Transverse colon (tissue), 4 donors: Measurements from ENCODE around the gene ACP7. TPM values are rescaled to one million over a fixed set of nuclear protein-coding genes. Genes with fewer than 3 reads are reported as not detected.

ENCODE experiments used
- DNase-seq: peaks from one replicate; pipeline ENCODE4 v3.0.0-alpha.2; 2019
- H3K27ac ChIP-seq, 4 donors: fragments of 200-600 bp; sonication (generic); 2 replicates each; pipeline ENCODE4 v1.5.1; 2016 to 2018; ENCODE audit warnings: inconsistent platforms in 4 of 4
- H3K27me3 ChIP-seq: fragments of 200-600 bp; sonication (generic); 2 replicates; pipeline ENCODE4 v1.5.1; 2017; ENCODE audit warnings: inconsistent platforms
- H3K36me3 ChIP-seq, 4 donors: fragments of 200-600 bp; sonication (generic); 2 replicates each; pipeline ENCODE4 v1.5.1; 2017 to 2019; ENCODE audit warnings: inconsistent platforms in 4 of 4
- H3K4me1 ChIP-seq, 4 donors: fragments of 200-600 bp; sonication (generic); 2 replicates each; pipeline ENCODE4 v1.5.1; 2017 to 2020; ENCODE audit warnings: inconsistent platforms in 4 of 4
- H3K4me3 ChIP-seq, 4 donors: fragments of 200-600 bp; sonication (generic); 1 replicate in 1 of 4; 2 replicates in 3 of 4; pipeline versions ENCODE4 v1.5.1 to v1.6.1; 2017 to 2019; ENCODE audit warnings: inconsistent platforms in 4 of 4
- H3K9me3 ChIP-seq, 2 donors: fragments of 200-600 bp; sonication (generic); 2 replicates each; pipeline ENCODE4 v1.5.1; 2017 to 2019; ENCODE audit warnings: inconsistent platforms in 2 of 2
- CTCF ChIP-seq, 5 experiments: fragments of 200-600 bp in 3 of 5; fragments of 450-650 bp in 2 of 5; sonication (generic) in 3 of 5; IDR thresholded peaks; 1 replicate in 2 of 5; 2 replicates in 3 of 5; pipeline ENCODE4 v1.5.1; 2016 to 2017; ENCODE audit warnings: antibody characterized with exemption in 5 of 5, inconsistent platforms in 3 of 5, mild to moderate bottlenecking in 2 of 5, moderate library complexity in 1 of 5
- EP300 ChIP-seq: sonication (generic); formaldehyde crosslinking; IDR thresholded peaks from one replicate; pipeline ENCODE4 v1.6.1; 2017; ENCODE audit warnings: antibody characterized with exemption, low read depth
- POLR2A ChIP-seq: fragments of 450-650 bp; IDR thresholded peaks from one replicate; pipeline ENCODE4 v1.6.1; 2016; ENCODE audit warnings: antibody characterized with exemption, mild to moderate bottlenecking, moderate library complexity
- POLR2AphosphoS5 ChIP-seq, 3 donors: sonication (generic); formaldehyde crosslinking; IDR thresholded peaks; one replicate each; pipeline ENCODE4 v1.6.1; 2016; ENCODE audit warnings: antibody characterized with exemption in 3 of 3
- WGBS, 2 donors: methylation state at CpG; one replicate each; pipeline ENCODE4 v1.1.5; 2018; ENCODE audit warnings: low coverage in 1 of 2; 5-methylcytosine and 5-hydroxymethylcytosine counted together
- in situ Hi-C, 4 donors: fragments of 200-750 bp; cut with MboI; loops; one replicate each; pipeline versions ENCODE4 v1.15.0 to v1.15.1; 2017; ENCODE audit warnings: low sequenced_read_pairs in 3 of 4, low pct_ligation_motif_present in 1 of 4, low pct_unique_long_range_greater_than_20kb in 1 of 4
- intact Hi-C: fragments of 100-400 bp; cut with DNase I; formaldehyde crosslinking; loops from one replicate; pipeline ENCODE4 v1.15.1; 2023; ENCODE audit warnings: low total_unique reads
- total RNA-seq, 4 donors: library from RNA; depleted of rRNA; stranded (reverse); fragments of >200 nt; gene quantifications; one replicate each; pipeline ENCODE4 v1.1.0, GENCODE V29; 2016

ACP7 gene
- total RNA-seq, 4 donors from 2014 or later = not detected

GRCh38 chr19:39097721-39098120 is 13.6 kb downstream of the ACP7 start:
- H3K9me3 ChIP-seq = no peaks in the 10 kb centered on the region
- no peak for DNase-seq
- no peaks in the 10 kb centered on the region for H3K36me3 ChIP-seq
- TF ChIP-seq POLR2AphosphoS5 (IDR thresholded peaks at IDR 0.05) (no peak), EP300 (no peak), POLR2A (no peak), CTCF (IDR thresholded peaks at IDR 0.05) (no peak)
- peaks cover 58% of the 10 kb centered on the region for H3K27me3 ChIP-seq
- no peak overlapping the region for H3K27ac ChIP-seq
- no peaks in the 10 kb centered on the region for H3K4me1 ChIP-seq
- intact Hi-C loops (no loop called here), in situ Hi-C loops (no loop called here)
- WGBS, 2 donors = 72 to 83% methylated on average over 1 to 2 of the region's 2 CpGs
- H3K4me3 ChIP-seq = no peak overlapping the region

- in situ Hi-C loops (no loop called here), intact Hi-C loops (no loop called here)
- Histone ChIP-seq H3K4me1 (no peaks in the 10 kb centered on the region), H3K9me3 (no peaks in the 10 kb centered on the region), H3K4me3 (no peak overlapping the region), H3K27ac (no peak overlapping the region), H3K27me3 (peaks cover 49% of the 10 kb centered on the region), H3K36me3 (no peaks in the 10 kb centered on the region)
- TF ChIP-seq POLR2A = no peak
- no peak for TF ChIP-seq CTCF (IDR thresholded peaks at IDR 0.05)
- no peak for TF ChIP-seq POLR2AphosphoS5 (IDR thresholded peaks at IDR 0.05)
- TF ChIP-seq EP300 = no peak
- DNase-seq = no peak
- 35% methylated on average over 34 of the region's 53 CpGs; no CpG with 5 or more reads in 1 of the 2 donors for whole genome bisulfite sequencing, 2 donors
Observed at GRCh38 chr19:39098365-39099269, 14.4 kb downstream of the ACP7 start.

- in situ Hi-C loops (no loop called here), intact Hi-C loops (no loop called here)
- H3K27ac ChIP-seq = no peak overlapping the region
- H3K4me3 ChIP-seq = no peak overlapping the region
- H3K27me3 ChIP-seq = peaks cover 42% of the 10 kb centered on the region
- no peaks in the 10 kb centered on the region for H3K9me3 ChIP-seq
- WGBS, 2 donors = 47% methylated on average over 9 of the region's 9 CpGs; no CpG with 5 or more reads in 1 of the 2 donors
- no peak for DNase-seq
- H3K4me1 ChIP-seq = no peaks in the 10 kb centered on the region
- no peaks in the 10 kb centered on the region for H3K36me3 ChIP-seq
- TF ChIP-seq CTCF (IDR thresholded peaks at IDR 0.05) (no peak), POLR2AphosphoS5 (IDR thresholded peaks at IDR 0.05) (no peak), EP300 (no peak)
Observed at GRCh38 chr19:39099341-39099740, 15.2 kb downstream of the ACP7 start.

GRCh38 chr19:39100500-39101166 is 16.5 kb downstream of the ACP7 start:
- Histone ChIP-seq H3K4me3 (no peak overlapping the region), H3K4me1 (no peaks in the 10 kb centered on the region), H3K9me3 (no peaks in the 10 kb centered on the region), H3K36me3 (no peaks in the 10 kb centered on the region), H3K27me3 (peaks cover 35% of the 10 kb centered on the region), H3K27ac (no peak overlapping the region)
- intact Hi-C loops (no loop called here), in situ Hi-C loops (loop anchor here in 2 of 4 donors (25.0 kb wide), 1 partner anchor 437 kb away; the partner anchor contains the start of genes EID2 (in 2 of the 2) and EID2B (in 2 of the 2))
- WGBS, 2 donors = 89% methylated on average over 19 of the region's 19 CpGs; no CpG with 5 or more reads in 1 of the 2 donors
- no peak for DNase-seq
- no peak for TF ChIP-seq POLR2AphosphoS5 (IDR thresholded peaks at IDR 0.05)
- TF ChIP-seq EP300 = no peak
- no peak for TF ChIP-seq CTCF (IDR thresholded peaks at IDR 0.05)
- no peak for TF ChIP-seq POLR2A
